GM19438 (cell line): Measurements from ENCODE around the gene RBFOX2.
"Not testable (repeated sequence)": the region's sequence is repeated elsewhere in the genome, so short reads cannot be mapped to it uniquely, and the experiment has no call there.

Experiments
- ATAC-seq: cut with Tn5 transposase; IDR thresholded peaks from one replicate; pipeline ENCODE4 v1.9.1; 2021; ENCODE audit warnings: low read depth; ENCODE audit not compliant: unreplicated experiment

RBFOX2 gene

GRCh38 chr22:35842519-35842913 is 186.1 kb downstream of the RBFOX2 start:
- ATAC-seq: no peak

- no peak for ATAC-seq
Measured at GRCh38 chr22:35841907-35842518, 186.6 kb downstream of the RBFOX2 start.

GRCh38 chr22:35840302-35840739 is 188.3 kb downstream of the RBFOX2 start:
- ATAC-seq: no peak

GRCh38 chr22:35839841-35840301 is 188.8 kb downstream of the RBFOX2 start:
- ATAC-seq: no peak

- ATAC-seq: no peak
Measured at GRCh38 chr22:35838855-35839576, 189.6 kb downstream of the RBFOX2 start.

- no peak for ATAC-seq
Measured at GRCh38 chr22:35837101-35837727, 191.4 kb downstream of the RBFOX2 start.

GRCh38 chr22:35835998-35836691 is 192.5 kb downstream of the RBFOX2 start:
- no peak for ATAC-seq

- no peak for ATAC-seq
Measured at GRCh38 chr22:35835267-35835997, 193.2 kb downstream of the RBFOX2 start.

GRCh38 chr22:35834061-35834460 is 194.6 kb downstream of the RBFOX2 start:
- no peak for ATAC-seq

GRCh38 chr22:35830305-35830704 is 198.3 kb downstream of the RBFOX2 start:
- no peak for ATAC-seq

- ATAC-seq: no peak
Measured at GRCh38 chr22:35824256-35824655, 204.4 kb downstream of the RBFOX2 start.

GRCh38 chr22:35821654-35822053 is 207.0 kb downstream of the RBFOX2 start:
- no peak for ATAC-seq

- no peak for ATAC-seq
Measured at GRCh38 chr22:35819421-35819820, 209.2 kb downstream of the RBFOX2 start.

GRCh38 chr22:35818897-35819296 is 209.7 kb downstream of the RBFOX2 start:
- no peak for ATAC-seq

- no peak for ATAC-seq
Measured at GRCh38 chr22:35812600-35812999, 216.0 kb downstream of the RBFOX2 start.

- no peak for ATAC-seq
Measured at GRCh38 chr22:35811670-35812069, 217.0 kb downstream of the RBFOX2 start.

- no peak for ATAC-seq
Measured at GRCh38 chr22:35809816-35810215, 218.8 kb downstream of the RBFOX2 start.

GRCh38 chr22:35808377-35808776 is 220.2 kb downstream of the RBFOX2 start:
- ATAC-seq: no peak

- ATAC-seq: not testable (repeated sequence)
Measured at GRCh38 chr22:35806668-35807067, 222.0 kb downstream of the RBFOX2 start.

GRCh38 chr22:35805466-35805865 is 223.2 kb downstream of the RBFOX2 start:
- no peak for ATAC-seq
